WTC11 (cell line): Measurements from ENCODE around the gene SMIM38. TPM values are rescaled to one million over a fixed set of nuclear protein-coding genes. Genes with fewer than 3 reads are reported as not detected.
"Not testable (repeated sequence)": the region's sequence is repeated elsewhere in the genome, so short reads cannot be mapped to it uniquely, and the experiment has no call there.

Source experiments
- ATAC-seq: fragments of 200-7000 bp; cut with Tn5 transposase; 2 replicates; pipeline ENCODE4 v1.10.0; 2021; ENCODE audit warnings: mild to moderate bottlenecking, moderate library complexity
- CTCF ChIA-PET: fragments of 300-600 bp; sonication (Branson Sonifier 250); formaldehyde crosslinking; loops from one replicate; lab custom pipeline; 2021; ENCODE audit warnings: antibody characterized with exemption; lab: Charles Lee
- POLR2A ChIA-PET: fragments of 350-600 bp; sonication (Branson Sonifier 250); formaldehyde crosslinking; loops from one replicate; lab custom pipeline; 2021; ENCODE audit warnings: antibody characterized with exemption; lab: Charles Lee
- DNase-seq: peaks from one replicate; pipeline ENCODE4 v3.0.0; 2021; ENCODE audit warnings: low spot score
- H3K27ac Mint-ChIP-seq: 2 replicates; pipeline ENCODE4 v1.8.0; 2021; ENCODE audit warnings: mixed read lengths
- H3K27me3 Mint-ChIP-seq: 2 replicates; pipeline ENCODE4 v1.8.0; 2021; ENCODE audit warnings: low read depth, mild to moderate bottlenecking, moderate library complexity, mixed read lengths
- H3K36me3 Mint-ChIP-seq: 2 replicates; pipeline ENCODE4 v1.8.0; 2021; ENCODE audit warnings: mixed read lengths
- H3K4me1 Mint-ChIP-seq: 2 replicates; pipeline ENCODE4 v1.8.0; 2022; ENCODE audit warnings: mixed read lengths
- H3K4me3 Mint-ChIP-seq: 2 replicates; pipeline ENCODE4 v1.8.0; 2021; ENCODE audit warnings: mild to moderate bottlenecking, moderate library complexity, mixed read lengths
- H3K9me3 Mint-ChIP-seq: 2 replicates; pipeline ENCODE4 v1.8.0; 2021; ENCODE audit warnings: mixed read lengths
- ETV6 ChIP-seq: sonication (generic); formaldehyde crosslinking; IDR thresholded peaks from 2 replicates; pipeline ENCODE4 v1.8.1; 2022; ENCODE audit warnings: mild to moderate bottlenecking, missing genetic modification reagents
- FOXP4 ChIP-seq: sonication (generic); formaldehyde crosslinking; IDR thresholded peaks from 2 replicates; pipeline ENCODE4 v1.8.0; 2022; ENCODE audit warnings: mild to moderate bottlenecking, missing genetic modification reagents
- GTF2I ChIP-seq: fragments of 250-450 bp; sonication (Bioruptor Pico); conservative IDR thresholded peaks from 2 replicates; pipeline ENCODE4 v1.4.0; 2021; ENCODE audit warnings: mild to moderate bottlenecking
- JAZF1 ChIP-seq: fragments of 250-450 bp; sonication (Bioruptor Pico); IDR thresholded peaks from 2 replicates; pipeline ENCODE4 v1.9.0; 2021; ENCODE audit warnings: moderate library complexity, mild to moderate bottlenecking, inconsistent platforms
- MXD4 ChIP-seq: fragments of 250-450 bp; sonication (Bioruptor Pico); IDR thresholded peaks from 2 replicates; pipeline ENCODE4 v1.8.0; 2021; ENCODE audit warnings: mild to moderate bottlenecking, moderate library complexity, borderline replicate concordance
- MYBL2 ChIP-seq: sonication (generic); formaldehyde crosslinking; IDR thresholded peaks from 2 replicates; pipeline ENCODE4 v1.8.1; 2023; ENCODE audit warnings: mild to moderate bottlenecking, moderate library complexity, missing genetic modification reagents
- NFYB ChIP-seq: sonication (generic); formaldehyde crosslinking; conservative IDR thresholded peaks from 2 replicates; pipeline ENCODE4 v1.8.0; 2022; ENCODE audit warnings: low read depth, missing genetic modification reagents
- NR3C1 ChIP-seq: sonication (generic); formaldehyde crosslinking; conservative IDR thresholded peaks from 2 replicates; pipeline ENCODE4 v1.8.1; 2023; ENCODE audit warnings: low read depth, mild to moderate bottlenecking, missing genetic modification reagents
- RELA ChIP-seq: sonication (generic); formaldehyde crosslinking; IDR thresholded peaks from 2 replicates; pipeline ENCODE4 v1.8.1; 2022; ENCODE audit warnings: missing genetic modification reagents, mild to moderate bottlenecking, borderline replicate concordance
- SMAD4 ChIP-seq: sonication (generic); formaldehyde crosslinking; IDR thresholded peaks from 2 replicates; pipeline ENCODE4 v1.8.0; 2022; ENCODE audit warnings: mild to moderate bottlenecking, missing genetic modification reagents
- SP1 ChIP-seq: sonication (generic); formaldehyde crosslinking; conservative IDR thresholded peaks from 2 replicates; pipeline ENCODE4 v1.8.1; 2022; ENCODE audit warnings: missing genetic modification reagents
- ZNF121 ChIP-seq: sonication (generic); formaldehyde crosslinking; IDR thresholded peaks from 2 replicates; pipeline ENCODE4 v1.8.0; 2023; ENCODE audit warnings: missing genetic modification reagents
- ZNF396 ChIP-seq: fragments of 250-450 bp; sonication (Bioruptor Pico); IDR thresholded peaks from 2 replicates; pipeline ENCODE4 v1.8.0; 2021; ENCODE audit warnings: mild to moderate bottlenecking, moderate library complexity, borderline replicate concordance
- ZNF416 ChIP-seq: fragments of 250-450 bp; sonication (Bioruptor Pico); IDR thresholded peaks from 2 replicates; pipeline ENCODE4 v1.9.0; 2021; ENCODE audit warnings: mild to moderate bottlenecking, inconsistent platforms
- total RNA-seq: library from RNA; stranded (reverse); gene quantifications from 3 replicates; pipeline ENCODE4 v1.2.3, GENCODE V29; 2021
- TF ChIP-seq, protein P1 (sequence below): sonication (generic); formaldehyde crosslinking; IDR thresholded peaks from 2 replicates; pipeline ENCODE4 v1.8.1; 2022; ENCODE audit warnings: mild to moderate bottlenecking, moderate library complexity, missing genetic modification reagents
- TF ChIP-seq, protein P2 (sequence below): fragments of 250-450 bp; sonication (Bioruptor Pico); IDR thresholded peaks from 2 replicates; pipeline ENCODE4 v1.9.0; 2021; ENCODE audit warnings: mild to moderate bottlenecking
- TF ChIP-seq, protein P3 (sequence below): sonication (generic); formaldehyde crosslinking; IDR thresholded peaks from 2 replicates; pipeline ENCODE4 v1.8.1; 2022; ENCODE audit warnings: low read depth, missing genetic modification reagents, borderline replicate concordance

Gene SMIM38
- total RNA-seq, 1 experiment from 2014 or later = 0.39 TPM

DNA sequence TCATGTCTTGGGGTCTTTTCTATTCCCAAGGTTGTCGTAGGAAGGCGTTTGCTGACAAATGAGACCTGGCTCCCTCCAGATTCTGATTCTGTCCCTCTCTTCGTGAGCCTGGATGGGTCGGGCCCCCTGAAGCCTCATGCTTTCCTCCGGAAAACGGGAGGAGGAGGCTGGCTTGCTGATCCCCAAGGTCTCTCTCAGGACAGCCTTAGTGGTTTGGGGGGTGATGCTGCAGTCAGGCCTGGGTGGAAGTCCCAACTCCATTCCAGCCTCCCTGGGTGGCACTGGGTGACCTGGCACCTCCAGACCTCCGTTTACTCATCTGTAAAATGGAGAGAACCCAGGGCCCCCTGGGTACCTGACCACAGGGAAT is 23.4 kb upstream of the SMIM38 start (continued):
- TF ChIP-seq, protein P1, sequence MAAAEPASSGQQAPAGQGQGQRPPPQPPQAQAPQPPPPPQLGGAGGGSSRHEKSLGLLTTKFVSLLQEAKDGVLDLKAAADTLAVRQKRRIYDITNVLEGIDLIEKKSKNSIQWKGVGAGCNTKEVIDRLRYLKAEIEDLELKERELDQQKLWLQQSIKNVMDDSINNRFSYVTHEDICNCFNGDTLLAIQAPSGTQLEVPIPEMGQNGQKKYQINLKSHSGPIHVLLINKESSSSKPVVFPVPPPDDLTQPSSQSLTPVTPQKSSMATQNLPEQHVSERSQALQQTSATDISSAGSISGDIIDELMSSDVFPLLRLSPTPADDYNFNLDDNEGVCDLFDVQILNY (CRISPR knock-in tag) = no peak
- TF ChIP-seq SP1 (CRISPR knock-in tag) (no peak), ZNF416 (no peak), ZNF121 (no peak), JAZF1 (CRISPR knock-in tag) (no peak)

DNA sequence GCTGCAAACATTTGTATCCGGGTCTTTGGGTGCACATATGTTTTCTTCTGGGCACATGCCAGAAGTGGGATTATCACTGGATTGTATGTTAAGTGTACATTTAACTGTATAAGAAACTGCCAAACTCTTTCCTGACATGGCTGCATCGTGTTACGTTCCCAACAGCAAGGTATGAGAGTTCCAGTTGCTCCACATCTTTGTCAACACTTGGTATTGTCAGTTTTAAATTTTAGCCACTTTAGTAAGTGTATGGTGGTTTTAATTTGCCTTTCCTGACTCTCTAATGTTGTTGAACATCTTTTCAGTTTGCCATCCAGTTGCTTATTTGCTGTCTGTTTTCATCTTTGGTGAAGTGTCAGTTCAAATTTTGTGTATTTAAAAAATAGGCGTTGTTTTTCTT is 22.5 kb upstream of the SMIM38 start:
- no peak for DNase-seq
- CTCF ChIA-PET = no interaction called here
- POLR2A ChIA-PET = no interaction called here
- peaks cover 10% of the 10 kb centered on the region for H3K4me1 Mint-ChIP-seq
- peaks cover 30% of the 10 kb centered on the region for H3K9me3 Mint-ChIP-seq
- H3K27ac Mint-ChIP-seq = no peak overlapping the region
- H3K4me3 Mint-ChIP-seq = no peak overlapping the region
- no peak for TF ChIP-seq NFYB (CRISPR knock-in tag)
- peak; percentile 69; the same call in 1 of the 2 replicates for TF ChIP-seq GTF2I
- TF ChIP-seq, protein P2, sequence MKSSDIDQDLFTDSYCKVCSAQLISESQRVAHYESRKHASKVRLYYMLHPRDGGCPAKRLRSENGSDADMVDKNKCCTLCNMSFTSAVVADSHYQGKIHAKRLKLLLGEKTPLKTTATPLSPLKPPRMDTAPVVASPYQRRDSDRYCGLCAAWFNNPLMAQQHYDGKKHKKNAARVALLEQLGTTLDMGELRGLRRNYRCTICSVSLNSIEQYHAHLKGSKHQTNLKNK (CRISPR knock-in tag) = no peak
- peaks cover 25% of the 10 kb centered on the region for H3K36me3 Mint-ChIP-seq
- no peak for ATAC-seq
- H3K27me3 Mint-ChIP-seq = peaks cover 8% of the 10 kb centered on the region; the same call in 1 of the 2 replicates

DNA sequence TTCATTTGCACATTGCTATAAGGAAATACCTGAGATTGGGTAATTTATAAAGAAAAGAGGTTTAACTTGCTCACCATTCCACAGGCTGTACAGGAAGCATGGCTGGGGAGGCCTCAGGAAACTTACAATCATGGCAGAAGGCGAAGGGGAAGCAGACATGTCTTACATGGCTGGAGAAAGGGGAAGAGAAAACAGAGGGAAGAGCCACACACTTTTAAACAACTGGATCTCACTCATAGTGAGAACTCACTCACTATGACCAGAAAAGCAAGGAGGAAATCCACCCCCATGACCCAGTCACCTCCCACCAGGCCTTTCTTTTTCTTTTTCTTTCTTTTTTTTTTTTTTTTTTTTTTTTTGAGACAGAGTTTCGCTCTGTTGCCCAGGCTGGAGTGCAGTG is 21.6 kb upstream of the SMIM38 start:
- DNase-seq, H3K4me1 Mint-ChIP-seq, POLR2A ChIA-PET, ATAC-seq, H3K27ac Mint-ChIP-seq, H3K27me3 Mint-ChIP-seq, CTCF ChIA-PET, H3K4me3 Mint-ChIP-seq: not testable (repeated sequence)
- H3K9me3 Mint-ChIP-seq = peaks cover 20% of the 10 kb centered on the region
- peaks cover 18% of the 10 kb centered on the region for H3K36me3 Mint-ChIP-seq

- no peak for TF ChIP-seq MXD4 (CRISPR knock-in tag)
- TF ChIP-seq ZNF396 (CRISPR knock-in tag) = no peak
- TF ChIP-seq SMAD4 = no peak
- TF ChIP-seq ETV6 (CRISPR knock-in tag) = no peak
- TF ChIP-seq MYBL2 (CRISPR knock-in tag) = no peak
- TF ChIP-seq, protein P3, sequence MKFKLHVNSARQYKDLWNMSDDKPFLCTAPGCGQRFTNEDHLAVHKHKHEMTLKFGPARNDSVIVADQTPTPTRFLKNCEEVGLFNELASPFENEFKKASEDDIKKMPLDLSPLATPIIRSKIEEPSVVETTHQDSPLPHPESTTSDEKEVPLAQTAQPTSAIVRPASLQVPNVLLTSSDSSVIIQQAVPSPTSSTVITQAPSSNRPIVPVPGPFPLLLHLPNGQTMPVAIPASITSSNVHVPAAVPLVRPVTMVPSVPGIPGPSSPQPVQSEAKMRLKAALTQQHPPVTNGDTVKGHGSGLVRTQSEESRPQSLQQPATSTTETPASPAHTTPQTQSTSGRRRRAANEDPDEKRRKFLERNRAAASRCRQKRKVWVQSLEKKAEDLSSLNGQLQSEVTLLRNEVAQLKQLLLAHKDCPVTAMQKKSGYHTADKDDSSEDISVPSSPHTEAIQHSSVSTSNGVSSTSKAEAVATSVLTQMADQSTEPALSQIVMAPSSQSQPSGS = no peak
- TF ChIP-seq NR3C1 (CRISPR knock-in tag) = no peak
- TF ChIP-seq RELA (CRISPR knock-in tag) = no peak
- TF ChIP-seq FOXP4 (CRISPR knock-in tag) = no peak
- ATAC-seq (no peak), DNase-seq (no peak)
- H3K27me3 Mint-ChIP-seq = peaks cover 8% of the 10 kb centered on the region; the same call in 1 of the 2 replicates
- ChIA-PET CTCF (no interaction called here), POLR2A (no interaction called here)
- H3K36me3 Mint-ChIP-seq = peaks cover 18% of the 10 kb centered on the region
- no peak overlapping the region for H3K27ac Mint-ChIP-seq
- peaks cover 20% of the 10 kb centered on the region for H3K9me3 Mint-ChIP-seq
- H3K4me3 Mint-ChIP-seq = no peak overlapping the region
- H3K4me1 Mint-ChIP-seq = peaks cover 10% of the 10 kb centered on the region
Observed at GRCh38 chr11:69134957-69135356, 20.8 kb upstream of the SMIM38 start.
